ENCODE results near the gene SERPINA5. TPM values are rescaled to one million over a fixed set of nuclear protein-coding genes. Genes with fewer than 3 reads are reported as not detected.

Gene SERPINA5
- polyA plus RNA-seq, 1 donor from 2014 or later: not detected

DNA sequence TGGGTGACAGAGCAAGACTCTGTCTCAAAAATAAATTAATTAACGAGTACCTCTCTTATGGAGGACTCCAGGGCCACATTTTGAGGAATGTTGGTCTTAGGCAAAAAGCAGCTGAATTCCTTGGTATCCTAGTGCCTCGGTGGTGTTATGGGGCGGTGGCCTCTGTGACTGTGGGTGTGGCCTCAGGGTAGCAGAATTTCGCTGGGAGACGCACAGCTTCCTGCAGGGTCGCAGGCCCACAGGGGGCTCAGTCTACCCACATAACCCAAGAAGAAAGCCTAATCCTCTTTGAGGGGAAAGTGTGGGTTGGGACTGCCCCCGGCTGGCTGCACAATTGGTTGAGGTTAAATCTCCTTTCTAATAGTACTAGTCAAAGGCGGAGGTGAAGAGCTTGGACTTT lies 31.2 kb upstream of the SERPINA5 start:
- Histone ChIP-seq H3K9me2 (ENCODE audit: insufficient read depth, low read length) (no peaks in the 10 kb centered on the region), H3K9ac (ENCODE audit: low read length) (no peak overlapping the region), H3F3A (ENCODE audit: insufficient read depth, low read length, poor library complexity, severe bottlenecking) (no peaks in the 10 kb centered on the region), H3K27ac (ENCODE audit: low read length) (no peak overlapping the region), H3K9me3 (ENCODE audit: low read length) (no peaks in the 10 kb centered on the region), H2AFZ (ENCODE audit: low read depth, low read length) (no peak overlapping the region), H3K4me3 (ENCODE audit: low read length) (no peak overlapping the region), H3K4me2 (ENCODE audit: low read length) (no peak overlapping the region), H4K20me1 (ENCODE audit: insufficient read depth) (no peaks in the 10 kb centered on the region), H3K36me3 (ENCODE audit: insufficient read depth, low read length) (no peaks in the 10 kb centered on the region), H3K27me3 (ENCODE audit: insufficient read depth, low read depth, low read length) (no peaks in the 10 kb centered on the region), H3K79me2 (replicated peaks; ENCODE audit: insufficient read depth, low read length) (no peaks in the 10 kb centered on the region)
- TF ChIP-seq RAD21 (conservative IDR thresholded peaks at IDR 0.05) (no peak), EZH2 (IDR thresholded peaks at IDR 0.05; ENCODE audit: borderline replicate concordance, insufficient read depth, low read length, poor library complexity, severe bottlenecking) (no peak), TAF1 (IDR thresholded peaks at IDR 0.05; ENCODE audit: low read depth) (no peak), CTCF (IDR thresholded peaks at IDR 0.05; ENCODE audit: poor library complexity, severe bottlenecking) (no peak), REST (IDR thresholded peaks at IDR 0.05; ENCODE audit: borderline replicate concordance) (no peak), EP300 (conservative IDR thresholded peaks at IDR 0.05; ENCODE audit: poor library complexity, severe bottlenecking) (no peak)

- Histone ChIP-seq H3K4me3 (ENCODE audit: low read length) (no peak overlapping the region), H3K4me2 (ENCODE audit: low read length) (no peak overlapping the region), H3K9ac (ENCODE audit: low read length) (no peak overlapping the region), H3K9me2 (ENCODE audit: insufficient read depth, low read length) (no peaks in the 10 kb centered on the region), H3F3A (ENCODE audit: insufficient read depth, low read length, poor library complexity, severe bottlenecking) (no peaks in the 10 kb centered on the region), H3K9me3 (ENCODE audit: low read length) (no peaks in the 10 kb centered on the region), H3K79me2 (replicated peaks; ENCODE audit: insufficient read depth, low read length) (no peaks in the 10 kb centered on the region), H4K20me1 (ENCODE audit: insufficient read depth) (no peaks in the 10 kb centered on the region), H3K36me3 (ENCODE audit: insufficient read depth, low read length) (no peaks in the 10 kb centered on the region), H3K27ac (ENCODE audit: low read length) (no peak overlapping the region), H2AFZ (ENCODE audit: low read depth, low read length) (no peak overlapping the region), H3K27me3 (ENCODE audit: insufficient read depth, low read depth, low read length) (no peaks in the 10 kb centered on the region)
- TF ChIP-seq POLR2AphosphoS5 (IDR thresholded peaks at IDR 0.05) (no peak), EP300 (conservative IDR thresholded peaks at IDR 0.05; ENCODE audit: poor library complexity, severe bottlenecking) (no peak), REST (IDR thresholded peaks at IDR 0.05; ENCODE audit: borderline replicate concordance) (no peak), MXI1 (conservative IDR thresholded peaks at IDR 0.05; ENCODE audit: poor library complexity, severe bottlenecking) (no peak), RAD21 (conservative IDR thresholded peaks at IDR 0.05) (no peak), CTCF (IDR thresholded peaks at IDR 0.05; ENCODE audit: poor library complexity, severe bottlenecking) (no peak), EZH2 (IDR thresholded peaks at IDR 0.05; ENCODE audit: borderline replicate concordance, insufficient read depth, low read length, poor library complexity, severe bottlenecking) (no peak), SMC3 (conservative IDR thresholded peaks at IDR 0.05; ENCODE audit: poor library complexity) (no peak), TAF1 (IDR thresholded peaks at IDR 0.05; ENCODE audit: low read depth) (no peak)
Measured at GRCh38 chr14:94555991-94556390, 25.2 kb upstream of the SERPINA5 start.
